DOHH2 (cell line): ENCODE measurements around the gene DLX3.

ENCODE experiments used
- H3F3A ChIP-seq: fragments of 200-600 bp; sonication (generic), shearing (Covaris generic); 2 replicates; pipeline ENCODE4 v1.6.0; 2016; ENCODE audit warnings: antibody characterized with exemption, mild to moderate bottlenecking; ENCODE audit not compliant: control insufficient read depth, insufficient read depth
- H3K27ac ChIP-seq: fragments of 200-600 bp; sonication (generic); 2 replicates; pipeline ENCODE4 v1.5.1; 2014; ENCODE audit warnings: low read depth, mild to moderate bottlenecking, low read length, moderate library complexity
- H3K27me3 ChIP-seq: fragments of 200-600 bp; sonication (generic); 2 replicates; pipeline ENCODE4 v1.6.1; 2014; ENCODE audit warnings: mild to moderate bottlenecking, low read length, mixed read lengths; ENCODE audit not compliant: control insufficient read depth
- H3K36me3 ChIP-seq: fragments of 200-600 bp; sonication (generic); 2 replicates; pipeline ENCODE4 v1.6.1; 2014; ENCODE audit warnings: mild to moderate bottlenecking, low read length, moderate library complexity, mixed read lengths; ENCODE audit not compliant: control insufficient read depth
- H3K4me1 ChIP-seq: fragments of 200-600 bp; sonication (generic); 2 replicates; pipeline ENCODE4 v1.6.1; 2014; ENCODE audit warnings: mild to moderate bottlenecking, low read length, mixed read lengths; ENCODE audit not compliant: control insufficient read depth
- H3K4me2 ChIP-seq: fragments of 200-600 bp; sonication (generic); 2 replicates; pipeline ENCODE4 v1.6.0; 2014; ENCODE audit warnings: mild to moderate bottlenecking, low read length, moderate library complexity
- H3K4me3 ChIP-seq: fragments of 200-600 bp; sonication (generic); 2 replicates; pipeline ENCODE4 v1.5.1; 2014; ENCODE audit warnings: mild to moderate bottlenecking, low read length, mixed read lengths
- H3K79me2 ChIP-seq: fragments of 200-600 bp; sonication (generic); 2 replicates; pipeline ENCODE4 v1.6.1; 2014; ENCODE audit warnings: mild to moderate bottlenecking, low read length, mixed read lengths; ENCODE audit not compliant: control insufficient read depth
- H3K9me2 ChIP-seq: fragments of 200-600 bp; sonication (generic); replicated peaks from 2 replicates; pipeline ENCODE4 v1.6.1; 2014; ENCODE audit warnings: mild to moderate bottlenecking, low read length, mixed read lengths; ENCODE audit not compliant: control insufficient read depth
- H3K9me3 ChIP-seq: fragments of 200-600 bp; sonication (generic); 2 replicates; pipeline ENCODE4 v1.6.1; 2014; ENCODE audit warnings: antibody characterized with exemption, low read length, mixed read lengths; ENCODE audit not compliant: control insufficient read depth, insufficient read depth
- H4K20me1 ChIP-seq: fragments of 200-600 bp; sonication (generic); 2 replicates; pipeline ENCODE4 v1.6.0; 2014; ENCODE audit warnings: low read depth, mild to moderate bottlenecking, antibody characterized with exemption, low read length, moderate library complexity; ENCODE audit not compliant: control insufficient read depth, insufficient read depth
- CTCF ChIP-seq: fragments of 200-600 bp; sonication (generic); IDR thresholded peaks from one replicate; pipeline ENCODE4 v1.5.1; 2014; ENCODE audit warnings: antibody characterized with exemption, mild to moderate bottlenecking, low read depth, low read length; ENCODE audit not compliant: poor library complexity, severe bottlenecking
- EZH2phosphoT487 ChIP-seq: fragments of 200-600 bp; sonication (generic); IDR thresholded peaks from 2 replicates; pipeline ENCODE4 v1.6.1; 2017; ENCODE audit warnings: borderline replicate concordance, mild to moderate bottlenecking, antibody characterized with exemption, low read length, moderate library complexity, mixed read lengths

Gene DLX3

GRCh38 chr17:49957350-49957749 is 37.7 kb downstream of the DLX3 start:
- no peak for TF ChIP-seq CTCF
- TF ChIP-seq EZH2phosphoT487, result no peak
- Histone ChIP-seq H3K27me3 (peaks cover 5% of the 10 kb centered on the region; the same call in 1 of the 2 replicates), H3F3A (no peaks in the 10 kb centered on the region)

GRCh38 chr17:49956780-49957179 is 38.2 kb downstream of the DLX3 start:
- no peaks in the 10 kb centered on the region for H3K36me3 ChIP-seq
- H3K27me3 ChIP-seq, result peaks cover 5% of the 10 kb centered on the region; the same call in 1 of the 2 replicates
- no peaks in the 10 kb centered on the region for H3K4me1 ChIP-seq
- no peak for TF ChIP-seq CTCF
- no peak for TF ChIP-seq EZH2phosphoT487
- no peaks in the 10 kb centered on the region for H3K79me2 ChIP-seq
- H4K20me1 ChIP-seq, result no peaks in the 10 kb centered on the region
- no peaks in the 10 kb centered on the region for H3K9me3 ChIP-seq
- H3K27ac ChIP-seq, result no peak overlapping the region
- H3F3A ChIP-seq, result no peaks in the 10 kb centered on the region
- no peaks in the 10 kb centered on the region for H3K9me2 ChIP-seq
- H3K4me3 ChIP-seq, result no peak overlapping the region
- H3K4me2 ChIP-seq, result no peak overlapping the region

More at GRCh38 chr17:49957350-49957749, 37.7 kb downstream of the DLX3 start:
- Histone ChIP-seq H3K36me3 (no peaks in the 10 kb centered on the region), H3K4me2 (no peak overlapping the region), H4K20me1 (no peaks in the 10 kb centered on the region), H3K27ac (no peak overlapping the region), H3K9me3 (no peaks in the 10 kb centered on the region), H3K4me3 (no peak overlapping the region), H3K9me2 (no peaks in the 10 kb centered on the region), H3K4me1 (no peaks in the 10 kb centered on the region), H3K79me2 (no peaks in the 10 kb centered on the region)

DNA sequence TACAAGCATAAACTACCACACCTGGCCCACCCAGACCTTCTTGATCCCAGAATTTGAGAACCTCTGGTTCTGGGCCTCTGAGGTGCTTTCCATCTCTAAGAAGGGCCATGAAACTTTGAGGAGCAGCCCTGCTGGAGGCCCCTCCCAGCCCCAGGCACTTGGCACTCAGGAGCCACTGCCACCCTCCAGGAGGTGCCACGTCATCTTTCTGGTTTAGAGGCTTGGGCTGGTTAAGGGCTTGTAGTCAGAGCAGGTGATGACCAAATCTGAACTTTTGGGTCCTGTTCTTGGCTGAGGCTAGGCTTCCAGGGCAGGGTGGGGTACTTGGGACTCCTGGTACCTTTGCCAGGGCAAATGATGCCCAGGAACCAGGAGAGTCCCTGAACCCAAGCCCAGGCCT is 39.9 kb downstream of the DLX3 start:
- Histone ChIP-seq H3F3A (no peaks in the 10 kb centered on the region), H3K4me2 (no peak overlapping the region), H3K27me3 (peaks cover 5% of the 10 kb centered on the region; the same call in 1 of the 2 replicates), H4K20me1 (no peaks in the 10 kb centered on the region), H3K27ac (no peak overlapping the region), H3K4me1 (no peaks in the 10 kb centered on the region), H3K79me2 (no peaks in the 10 kb centered on the region), H3K36me3 (no peaks in the 10 kb centered on the region), H3K9me3 (no peaks in the 10 kb centered on the region), H3K9me2 (no peaks in the 10 kb centered on the region), H3K4me3 (no peak overlapping the region)
- TF ChIP-seq CTCF (no peak), EZH2phosphoT487 (no peak)
